Astrocyte (in vitro differentiated cells and primary cell): ENCODE results near the gene ALDH1B1.

Experiments used
- CTCF ChIP-seq: IDR thresholded peaks from 2 replicates; pipeline ENCODE4 v1.5.1; 2011; ENCODE audit warnings: low read depth, mild to moderate bottlenecking, inconsistent platforms, low read length, moderate library complexity; ENCODE audit not compliant: insufficient read depth
- EZH2 ChIP-seq: IDR thresholded peaks from 2 replicates; pipeline ENCODE4 v1.6.1; 2012; ENCODE audit warnings: mild to moderate bottlenecking, low read length, inconsistent platforms; ENCODE audit not compliant: insufficient read depth

GRCh38 chr9:38434365-38434764 lies 41.9 kb downstream of the ALDH1B1 start:
- TF ChIP-seq CTCF (no peak), EZH2 (no peak)
